Chondrocyte (in vitro differentiated cells): Measurements from ENCODE around the gene WDR49. TPM values are rescaled to one million over a fixed set of nuclear protein-coding genes. Genes with fewer than 3 reads are reported as not detected.

ENCODE experiments used
- DNase-seq: peaks from one replicate; pipeline ENCODE4 v3.0.0; 2021; ENCODE audit warnings: mixed read lengths, low spot score
- H3K27ac Mint-ChIP-seq: one replicate; pipeline ENCODE4 v1.8.0; 2021; ENCODE audit warnings: mild to moderate bottlenecking, moderate library complexity, mixed read lengths; ENCODE audit not compliant: unreplicated experiment
- H3K27me3 Mint-ChIP-seq: 2 replicates; pipeline ENCODE4 v1.8.0; 2021; ENCODE audit warnings: low read depth, mixed read lengths
- H3K36me3 Mint-ChIP-seq: 2 replicates; pipeline ENCODE4 v1.8.0; 2021; ENCODE audit warnings: low read depth, mixed read lengths
- H3K4me1 Mint-ChIP-seq: 2 replicates; pipeline ENCODE4 v1.8.0; 2021; ENCODE audit warnings: low read depth, mild to moderate bottlenecking, mixed read lengths
- H3K4me3 Mint-ChIP-seq: one replicate; pipeline ENCODE4 v1.8.0; 2021; ENCODE audit warnings: mild to moderate bottlenecking, moderate library complexity, mixed read lengths; ENCODE audit not compliant: unreplicated experiment
- H3K9me3 Mint-ChIP-seq: 2 replicates; pipeline ENCODE4 v1.8.0; 2021; ENCODE audit warnings: low read depth, mixed read lengths
- CTCF ChIP-seq: fragments of 200-600 bp; sonication (generic); IDR thresholded peaks from 2 replicates; pipeline ENCODE4 v1.5.0; 2021; ENCODE audit warnings: antibody characterized with exemption, mild to moderate bottlenecking, moderate library complexity
- total RNA-seq: library from RNA; stranded (reverse); gene quantifications from 3 replicates; pipeline ENCODE4 v1.2.1, GENCODE V29; 2021

WDR49 gene
- total RNA-seq, 1 donor from 2014 or later, result not detected

GRCh38 chr3:167450195-167450594 is 203.5 kb downstream of the WDR49 start:
- DNase-seq, result no peak
- no peaks in the 10 kb centered on the region for H3K4me1 Mint-ChIP-seq
- H3K27me3 Mint-ChIP-seq, result peaks cover 7% of the 10 kb centered on the region
- H3K27ac Mint-ChIP-seq, result no peak overlapping the region
- no peak for TF ChIP-seq CTCF
- H3K36me3 Mint-ChIP-seq, result no peaks in the 10 kb centered on the region
- H3K9me3 Mint-ChIP-seq, result no peaks in the 10 kb centered on the region
- H3K4me3 Mint-ChIP-seq, result no peak overlapping the region

GRCh38 chr3:167445491-167445890 is 208.3 kb downstream of the WDR49 start:
- H3K4me3 Mint-ChIP-seq, result no peak overlapping the region
- H3K27ac Mint-ChIP-seq, result no peak overlapping the region
- H3K4me1 Mint-ChIP-seq, result no peaks in the 10 kb centered on the region
- TF ChIP-seq CTCF, result no peak
- peaks cover 6% of the 10 kb centered on the region for H3K27me3 Mint-ChIP-seq
- H3K9me3 Mint-ChIP-seq, result no peaks in the 10 kb centered on the region
- H3K36me3 Mint-ChIP-seq, result no peaks in the 10 kb centered on the region
- no peak for DNase-seq

GRCh38 chr3:167441256-167441655 is 212.5 kb downstream of the WDR49 start:
- Mint-ChIP-seq H3K9me3 (peaks cover 6% of the 10 kb centered on the region), H3K27me3 (peaks cover 6% of the 10 kb centered on the region), H3K27ac (no peak overlapping the region), H3K36me3 (no peaks in the 10 kb centered on the region), H3K4me3 (no peak overlapping the region), H3K4me1 (no peaks in the 10 kb centered on the region)
- DNase-seq, result no peak
- no peak for TF ChIP-seq CTCF

- Mint-ChIP-seq H3K9me3 (peaks cover 6% of the 10 kb centered on the region), H3K4me3 (no peak overlapping the region), H3K27ac (no peak overlapping the region), H3K27me3 (no peaks in the 10 kb centered on the region), H3K4me1 (no peaks in the 10 kb centered on the region), H3K36me3 (no peaks in the 10 kb centered on the region)
- DNase-seq, result no peak
- TF ChIP-seq CTCF, result no peak
Measured at GRCh38 chr3:167437428-167438139, 216.2 kb downstream of the WDR49 start.

Other genes starting within 250 kb of the WDR49 start
- not detected in 3 replicates for gene SERPINI2, start 179.9 kb downstream of the WDR49 start, total RNA-seq
- gene PDCD10, start 81.0 kb upstream of the WDR49 start, total RNA-seq, result 37.2 to 40.7 TPM (median 39.1 TPM) in 3 replicates
- gene SERPINI1, start 81.8 kb upstream of the WDR49 start, total RNA-seq, result 1.3 to 2.5 TPM (median 2.4 TPM) in 3 replicates